Nephron progenitor cell (in vitro differentiated cells): ENCODE results near the gene TELO2.

Experiments used
- DNase-seq: peaks from one replicate; pipeline ENCODE4 v3.0.0; 2021
- H3K27ac Mint-ChIP-seq: 2 replicates; pipeline ENCODE4 v1.8.0; 2021; ENCODE audit warnings: mild to moderate bottlenecking, moderate library complexity, mixed read lengths
- H3K27me3 Mint-ChIP-seq: 2 replicates; pipeline ENCODE4 v1.8.0; 2021; ENCODE audit warnings: mild to moderate bottlenecking, low read depth, mixed read lengths; ENCODE audit not compliant: poor library complexity
- H3K36me3 Mint-ChIP-seq: 2 replicates; pipeline ENCODE4 v1.8.0; 2021; ENCODE audit warnings: low read depth, mixed read lengths
- H3K4me1 Mint-ChIP-seq: 2 replicates; pipeline ENCODE4 v1.8.0; 2021; ENCODE audit warnings: mixed read lengths
- H3K4me3 Mint-ChIP-seq: 2 replicates; pipeline ENCODE4 v1.8.0; 2021; ENCODE audit warnings: mild to moderate bottlenecking, moderate library complexity, mixed read lengths
- H3K9me3 Mint-ChIP-seq: 2 replicates; pipeline ENCODE4 v1.8.0; 2021; ENCODE audit warnings: mild to moderate bottlenecking, moderate library complexity, mixed read lengths
- CTCF ChIP-seq: fragments of 200-600 bp; sonication (generic); IDR thresholded peaks from 2 replicates; pipeline ENCODE4 v1.5.0; 2021; ENCODE audit warnings: antibody characterized with exemption

TELO2 gene

GRCh38 chr16:1470481-1471251, 22.5 kb upstream of the TELO2 start:
- Mint-ChIP-seq H3K4me3 (no peak overlapping the region), H3K36me3 (peaks cover 8% of the 10 kb centered on the region), H3K9me3 (peaks cover 5% of the 10 kb centered on the region), H3K27ac (peak overlapping the region; percentile 95), H3K27me3 (peaks cover 9% of the 10 kb centered on the region), H3K4me1 (peaks cover 43% of the 10 kb centered on the region)
- no peak for DNase-seq
- TF ChIP-seq CTCF, result no peak

DNA sequence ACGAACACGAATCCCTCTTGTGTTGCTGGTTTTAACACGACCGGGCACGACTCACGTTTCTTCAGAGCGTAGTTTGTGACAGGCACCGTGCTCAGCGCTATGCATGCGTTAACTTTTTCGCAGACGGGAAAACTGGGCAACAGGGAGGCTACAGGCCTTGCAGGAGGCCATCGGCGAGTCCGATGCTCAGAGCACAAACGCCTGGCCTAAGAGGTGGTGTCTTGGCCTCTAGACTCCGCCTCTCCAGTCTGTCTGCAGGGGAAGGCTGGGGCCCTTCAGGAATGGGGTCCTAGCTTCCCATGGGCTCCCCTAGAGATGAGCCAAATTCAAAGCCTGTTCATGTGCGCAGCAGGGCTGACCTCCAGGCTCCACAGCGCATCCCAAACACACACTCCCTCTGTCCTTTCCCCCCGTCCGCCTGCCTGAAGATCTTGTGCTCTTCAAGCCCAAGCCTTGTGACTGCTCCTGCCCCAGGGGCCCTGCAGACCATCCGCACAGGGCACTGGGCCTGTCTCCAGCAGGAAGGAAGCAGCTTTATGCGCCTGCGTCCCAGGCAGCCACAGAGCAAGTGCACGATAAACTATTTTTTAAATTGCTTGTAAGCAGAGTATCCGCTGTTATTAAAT, 21.5 kb upstream of the TELO2 start:
- peaks cover 11% of the 10 kb centered on the region for H3K27me3 Mint-ChIP-seq
- H3K4me3 Mint-ChIP-seq, result no peak overlapping the region
- H3K9me3 Mint-ChIP-seq, result peaks cover 10% of the 10 kb centered on the region
- DNase-seq, result no peak
- H3K27ac Mint-ChIP-seq, result no peak overlapping the region
- H3K36me3 Mint-ChIP-seq, result peaks cover 8% of the 10 kb centered on the region
- no peak for TF ChIP-seq CTCF
- H3K4me1 Mint-ChIP-seq, result peaks cover 46% of the 10 kb centered on the region

DNA sequence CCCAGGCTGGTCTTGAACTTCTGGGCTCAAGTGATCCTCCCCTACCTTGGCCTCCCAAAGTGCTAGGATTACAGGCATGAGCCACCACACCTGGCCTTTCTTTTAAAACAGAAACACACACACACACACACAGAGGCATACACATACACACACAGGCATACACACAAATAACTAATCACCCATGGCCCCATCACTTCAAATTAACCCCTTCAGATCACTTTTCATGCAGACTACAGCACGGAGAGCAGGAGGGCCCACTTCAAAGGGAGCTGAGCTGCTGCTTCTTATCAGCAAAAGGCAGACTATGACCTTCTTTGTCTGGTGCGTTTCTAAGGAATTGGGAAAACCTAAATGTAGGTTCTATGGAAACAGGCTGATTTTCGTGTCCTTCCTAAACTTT, 20.2 kb upstream of the TELO2 start:
- Mint-ChIP-seq H3K27me3 (peaks cover 11% of the 10 kb centered on the region), H3K4me3 (peak overlapping the region; percentile 69), H3K4me1 (peaks cover 46% of the 10 kb centered on the region), H3K27ac (peak overlapping the region; percentile 88), H3K36me3 (peaks cover 8% of the 10 kb centered on the region), H3K9me3 (peaks cover 22% of the 10 kb centered on the region)
- TF ChIP-seq CTCF, result no peak
- DNase-seq, result no peak

- Mint-ChIP-seq H3K9me3 (peaks cover 30% of the 10 kb centered on the region), H3K27ac (no peak overlapping the region), H3K4me3 (peak overlapping the region; percentile 79)
Observed at GRCh38 chr16:1474082-1474795, 18.9 kb upstream of the TELO2 start.

More at GRCh38 chr16:1474082-1474795, 18.9 kb upstream of the TELO2 start:
- Mint-ChIP-seq H3K27me3 (peaks cover 11% of the 10 kb centered on the region), H3K36me3 (peaks cover 8% of the 10 kb centered on the region), H3K4me1 (peaks cover 46% of the 10 kb centered on the region)
- TF ChIP-seq CTCF, result no peak
- peak; percentile 49 for DNase-seq
